PC-9 (cell line): ENCODE results near the gene TPX2.

Source experiments
- CTCF ChIP-seq: fragments of 200-600 bp; sonication (generic); conservative IDR thresholded peaks from 2 replicates; pipeline ENCODE4 v1.6.1; 2017; ENCODE audit warnings: mixed run types, antibody characterized with exemption, mild to moderate bottlenecking, moderate library complexity
- EZH2 ChIP-seq: fragments of 200-600 bp; sonication (generic); IDR thresholded peaks from 2 replicates; pipeline ENCODE4 v1.8.0; 2017; ENCODE audit warnings: antibody characterized with exemption, low read depth

- TF ChIP-seq CTCF (no peak), EZH2 (no peak)
These were observed 21.6 kb downstream of the TPX2 start for GRCh38 chr20:31760519-31761240.
